CD4-positive, alpha-beta T cell treated with Interleukin-15 for 4 hours (primary cell): ENCODE data around the gene SPOCK2.

Source experiments
- DNase-seq: peaks from one replicate; pipeline ENCODE4 v3.0.0-alpha.2; 2020; ENCODE audit warnings: low spot score

Gene SPOCK2

GRCh38 chr10:72088889-72089575, 681 bp upstream of the SPOCK2 start:
- DNase-seq: peak; percentile 46

GRCh38 chr10:72087392-72087968, 871 bp downstream of the SPOCK2 start:
- DNase-seq: peak; percentile 39

GRCh38 chr10:72086466-72087391, 1.6 kb downstream of the SPOCK2 start:
- peak; percentile 67 for DNase-seq

GRCh38 chr10:72085864-72086465, 2.4 kb downstream of the SPOCK2 start:
- no peak for DNase-seq

- no peak for DNase-seq
Observed at GRCh38 chr10:72085166-72085565, 3.2 kb downstream of the SPOCK2 start.

GRCh38 chr10:72083790-72084459, 4.4 kb downstream of the SPOCK2 start:
- peak; percentile 66 for DNase-seq

GRCh38 chr10:72082856-72083789, 5.2 kb downstream of the SPOCK2 start:
- no peak for DNase-seq

- no peak for DNase-seq
Observed at GRCh38 chr10:72081772-72082590, 6.4 kb downstream of the SPOCK2 start.

- no peak for DNase-seq
Observed at GRCh38 chr10:72081210-72081609, 7.1 kb downstream of the SPOCK2 start.

- DNase-seq: no peak
Observed at GRCh38 chr10:72080042-72080975, 8.0 kb downstream of the SPOCK2 start.

- DNase-seq: peak; percentile 83
Observed at GRCh38 chr10:72079356-72079755, 9.0 kb downstream of the SPOCK2 start.

GRCh38 chr10:72077275-72077990, 10.9 kb downstream of the SPOCK2 start:
- no peak for DNase-seq

GRCh38 chr10:72076756-72077155, 11.6 kb downstream of the SPOCK2 start:
- DNase-seq: no peak

- no peak for DNase-seq
Observed at GRCh38 chr10:72075376-72076115, 12.8 kb downstream of the SPOCK2 start.

GRCh38 chr10:72074574-72075375, 13.6 kb downstream of the SPOCK2 start:
- no peak for DNase-seq
